ENCODE measurements around the gene BTG4.

Gene BTG4

GRCh38 chr11:111474432-111474831 lies 37.8 kb downstream of the BTG4 start:
- no peaks in the 10 kb centered on the region for H3K79me2 ChIP-seq (ENCODE audit: low read length)
- no peak for TF ChIP-seq EZH2phosphoT487 (IDR thresholded peaks at IDR 0.05; ENCODE audit: low read depth)
- no peak for TF ChIP-seq CTCF (IDR thresholded peaks at IDR 0.05; ENCODE audit: low read depth, low read length)
- no peak overlapping the region for H3K27ac ChIP-seq (ENCODE audit: low read length)
- no peak overlapping the region for H2AFZ ChIP-seq (ENCODE audit: low read depth, low read length)
- no peaks in the 10 kb centered on the region for H4K20me1 ChIP-seq (ENCODE audit: insufficient read depth, low read length)
- H3K9ac ChIP-seq (ENCODE audit: low read length), result no peak overlapping the region
- H3K4me2 ChIP-seq (ENCODE audit: low read length), result no peak overlapping the region
- no peaks in the 10 kb centered on the region for H3K36me3 ChIP-seq (replicated peaks; ENCODE audit: low read depth, low read length)
- H3K9me3 ChIP-seq (ENCODE audit: insufficient read depth, low read length), result no peaks in the 10 kb centered on the region
- no peaks in the 10 kb centered on the region for H3K27me3 ChIP-seq (ENCODE audit: low read depth, low read length)
- H3K4me1 ChIP-seq (ENCODE audit: low read length), result no peaks in the 10 kb centered on the region
- H3K4me3 ChIP-seq (ENCODE audit: low read length), result no peak overlapping the region

GRCh38 chr11:111472228-111472627 lies 40.0 kb downstream of the BTG4 start:
- TF ChIP-seq CTCF (IDR thresholded peaks at IDR 0.05; ENCODE audit: low read depth, low read length) (no peak), EZH2phosphoT487 (IDR thresholded peaks at IDR 0.05; ENCODE audit: low read depth) (no peak)
- no peak overlapping the region for H3K9ac ChIP-seq (ENCODE audit: low read length)
- 0 out of 2 replicates have a peak, but pooled peaks cover 7% of the 10 kb centered on the region for H3K27me3 ChIP-seq (ENCODE audit: low read depth, low read length)
- no peaks in the 10 kb centered on the region for H3K36me3 ChIP-seq (replicated peaks; ENCODE audit: low read depth, low read length)
- no peak overlapping the region for H2AFZ ChIP-seq (ENCODE audit: low read depth, low read length)
- H3K4me3 ChIP-seq (ENCODE audit: low read length), result no peak overlapping the region
- H3K79me2 ChIP-seq (ENCODE audit: low read length), result no peaks in the 10 kb centered on the region
- H3K27ac ChIP-seq (ENCODE audit: low read length), result no peak overlapping the region
- no peaks in the 10 kb centered on the region for H3K9me3 ChIP-seq (ENCODE audit: insufficient read depth, low read length)
- no peaks in the 10 kb centered on the region for H4K20me1 ChIP-seq (ENCODE audit: insufficient read depth, low read length)
- H3K4me1 ChIP-seq (ENCODE audit: low read length), result no peaks in the 10 kb centered on the region
- H3K4me2 ChIP-seq (ENCODE audit: low read length), result no peak overlapping the region

- Histone ChIP-seq H3K9me3 (ENCODE audit: insufficient read depth, low read length) (no peaks in the 10 kb centered on the region), H3K4me3 (ENCODE audit: low read length) (no peak overlapping the region), H3K79me2 (ENCODE audit: low read length) (no peaks in the 10 kb centered on the region), H3K27me3 (ENCODE audit: low read depth, low read length) (0 out of 2 replicates have a peak, but pooled peaks cover 7% of the 10 kb centered on the region), H4K20me1 (ENCODE audit: insufficient read depth, low read length) (no peaks in the 10 kb centered on the region), H3K4me2 (ENCODE audit: low read length) (no peak overlapping the region), H3K36me3 (replicated peaks; ENCODE audit: low read depth, low read length) (no peaks in the 10 kb centered on the region), H3K4me1 (ENCODE audit: low read length) (no peaks in the 10 kb centered on the region), H3K9ac (ENCODE audit: low read length) (no peak overlapping the region), H3K27ac (ENCODE audit: low read length) (no peak overlapping the region), H2AFZ (ENCODE audit: low read depth, low read length) (no peak overlapping the region)
- no peak for TF ChIP-seq CTCF (IDR thresholded peaks at IDR 0.05; ENCODE audit: low read depth, low read length)
- TF ChIP-seq EZH2phosphoT487 (IDR thresholded peaks at IDR 0.05; ENCODE audit: low read depth), result no peak
These were observed 43.0 kb downstream of the BTG4 start for GRCh38 chr11:111469200-111469599.

GRCh38 chr11:111466615-111467014 lies 45.6 kb downstream of the BTG4 start:
- no peaks in the 10 kb centered on the region for H4K20me1 ChIP-seq (ENCODE audit: insufficient read depth, low read length)
- no peaks in the 10 kb centered on the region for H3K9me3 ChIP-seq (ENCODE audit: insufficient read depth, low read length)
- H3K36me3 ChIP-seq (replicated peaks; ENCODE audit: low read depth, low read length), result no peaks in the 10 kb centered on the region
- H3K27ac ChIP-seq (ENCODE audit: low read length), result no peak overlapping the region
- no peak overlapping the region for H3K9ac ChIP-seq (ENCODE audit: low read length)
- H2AFZ ChIP-seq (ENCODE audit: low read depth, low read length), result no peak overlapping the region
- H3K4me2 ChIP-seq (ENCODE audit: low read length), result no peak overlapping the region
- TF ChIP-seq EZH2phosphoT487 (IDR thresholded peaks at IDR 0.05; ENCODE audit: low read depth), result no peak
- no peak for TF ChIP-seq CTCF (IDR thresholded peaks at IDR 0.05; ENCODE audit: low read depth, low read length)
- 0 out of 2 replicates have a peak, but pooled peaks cover 7% of the 10 kb centered on the region for H3K27me3 ChIP-seq (ENCODE audit: low read depth, low read length)
- no peak overlapping the region for H3K4me3 ChIP-seq (ENCODE audit: low read length)
- H3K79me2 ChIP-seq (ENCODE audit: low read length), result no peaks in the 10 kb centered on the region
- H3K4me1 ChIP-seq (ENCODE audit: low read length), result no peaks in the 10 kb centered on the region
